H9 (cell line): Measurements from ENCODE around the gene CDHR5. TPM values are rescaled to one million over a fixed set of nuclear protein-coding genes. Genes with fewer than 3 reads are reported as not detected.

Experiments
- DNase-seq: peaks from one replicate; pipeline ENCODE4 v3.0.0-alpha.2; 2017
- H2AFZ ChIP-seq: one replicate; pipeline ENCODE4 v1.6.1; 2013; ENCODE audit warnings: mild to moderate bottlenecking, low read length, control low read depth, moderate library complexity
- H2AK5ac ChIP-seq: 2 replicates; pipeline ENCODE4 v1.6.1; 2013; ENCODE audit warnings: low read length, control low read depth, mixed read lengths; ENCODE audit not compliant: insufficient read length
- H2BK120ac ChIP-seq: one replicate; pipeline ENCODE4 v1.6.1; 2013; ENCODE audit warnings: low read depth, mild to moderate bottlenecking, low read length, control low read depth, inconsistent platforms; ENCODE audit not compliant: poor library complexity, severe bottlenecking
- H2BK12ac ChIP-seq: 2 replicates; pipeline ENCODE4 v1.6.1; 2013; ENCODE audit warnings: low read length, control low read depth, mixed read lengths, low read depth; ENCODE audit not compliant: insufficient read length
- H2BK15ac ChIP-seq: 2 replicates; pipeline ENCODE4 v1.6.1; 2013; ENCODE audit warnings: low read depth, low read length, control low read depth
- H2BK20ac ChIP-seq: one replicate; pipeline ENCODE4 v1.6.1; 2013; ENCODE audit warnings: low read depth, mild to moderate bottlenecking, low read length, control low read depth, inconsistent platforms; ENCODE audit not compliant: poor library complexity, severe bottlenecking
- H2BK5ac ChIP-seq: 2 replicates; pipeline ENCODE4 v1.6.1; 2013; ENCODE audit warnings: low read length, control low read depth, mixed read lengths; ENCODE audit not compliant: insufficient read length
- H3K14ac ChIP-seq: 2 replicates; pipeline ENCODE4 v1.6.1; 2013; ENCODE audit warnings: low read length, control low read depth; ENCODE audit not compliant: insufficient read depth
- H3K18ac ChIP-seq: 2 replicates; pipeline ENCODE4 v1.6.1; 2013; ENCODE audit warnings: low read depth, mild to moderate bottlenecking, mixed read lengths, low read length, control low read depth; ENCODE audit not compliant: insufficient read length
- H3K23ac ChIP-seq: 2 replicates; pipeline ENCODE4 v1.6.1; 2013; ENCODE audit warnings: low read length, control low read depth, mixed read lengths, low read depth; ENCODE audit not compliant: insufficient read length
- H3K23me2 ChIP-seq: 2 replicates; pipeline ENCODE4 v1.6.1; 2013; ENCODE audit warnings: low read depth, mild to moderate bottlenecking, mixed read lengths, low read length, control low read depth; ENCODE audit not compliant: insufficient read length, poor library complexity, severe bottlenecking
- H3K27ac ChIP-seq: 2 replicates; pipeline ENCODE4 v1.5.1; 2013; ENCODE audit warnings: low read length, control low read depth, mixed read lengths, low read depth; ENCODE audit not compliant: insufficient read length
- H3K27me3 ChIP-seq: 2 replicates; pipeline ENCODE4 v1.6.1; 2013; ENCODE audit warnings: low read length, control low read depth, inconsistent platforms; ENCODE audit not compliant: insufficient read depth
- H3K4ac ChIP-seq: 2 replicates; pipeline ENCODE4 v1.6.1; 2013; ENCODE audit warnings: low read depth, mild to moderate bottlenecking, control low read depth, inconsistent platforms, low read length, moderate library complexity
- H3K4me1 ChIP-seq: 2 replicates; pipeline ENCODE4 v1.6.1; 2013; ENCODE audit warnings: low read length, control low read depth, inconsistent platforms; ENCODE audit not compliant: insufficient read depth
- H3K4me2 ChIP-seq: 2 replicates; pipeline ENCODE4 v1.6.1; 2013; ENCODE audit warnings: low read length, control low read depth, mixed read lengths; ENCODE audit not compliant: insufficient read length, insufficient read depth
- H3K56ac ChIP-seq: 2 replicates; pipeline ENCODE4 v1.6.1; 2013; ENCODE audit warnings: low read depth, mild to moderate bottlenecking, mixed read lengths, low read length, control low read depth; ENCODE audit not compliant: insufficient read length
- H3K79me1 ChIP-seq: 2 replicates; pipeline ENCODE4 v1.6.1; 2013; ENCODE audit warnings: low read depth, mild to moderate bottlenecking, moderate library complexity, low read length, control low read depth, inconsistent platforms; ENCODE audit not compliant: insufficient read depth, poor library complexity, severe bottlenecking
- H3K79me2 ChIP-seq: 2 replicates; pipeline ENCODE4 v1.6.1; 2013; ENCODE audit warnings: low read length, control low read depth, inconsistent platforms; ENCODE audit not compliant: insufficient read depth
- H3K9ac ChIP-seq: 2 replicates; pipeline ENCODE4 v1.6.1; 2013; ENCODE audit warnings: low read length, control low read depth, mixed read lengths; ENCODE audit not compliant: insufficient read length; ENCODE audit errors: extremely low read depth
- H3K9me3 ChIP-seq: one replicate; pipeline ENCODE4 v1.6.1; 2013; ENCODE audit warnings: low read depth, low read length, inconsistent platforms; ENCODE audit not compliant: control insufficient read depth
- H3T11ph ChIP-seq: one replicate; pipeline ENCODE4 v1.6.1; 2013; ENCODE audit warnings: mild to moderate bottlenecking, low read length, control low read depth, inconsistent platforms
- H4K20me1 ChIP-seq: one replicate; pipeline ENCODE4 v1.6.1; 2013; ENCODE audit not compliant: control insufficient read depth, insufficient read length, insufficient read depth
- H4K5ac ChIP-seq: 2 replicates; pipeline ENCODE4 v1.6.1; 2013; ENCODE audit warnings: low read depth, mild to moderate bottlenecking, mixed read lengths, low read length, control low read depth; ENCODE audit not compliant: insufficient read length
- H4K8ac ChIP-seq: replicated peaks from 2 replicates; pipeline ENCODE4 v1.6.1; 2013; ENCODE audit warnings: low read length, control low read depth, mixed read lengths, low read depth; ENCODE audit not compliant: insufficient read length
- H4K91ac ChIP-seq: 2 replicates; pipeline ENCODE4 v1.6.1; 2013; ENCODE audit warnings: low read depth, mild to moderate bottlenecking, moderate library complexity, mixed read lengths, low read length, control low read depth; ENCODE audit not compliant: insufficient read length
- H3K27ac Mint-ChIP-seq, 3 experiments: 2 replicates in 2 of 3; 3 replicates in 1 of 3; pipeline ENCODE4 v1.8.0; 2020 to 2021; ENCODE audit warnings: mixed read lengths in 3 of 3, mild to moderate bottlenecking in 1 of 3, moderate library complexity in 1 of 3
- H3K27me3 Mint-ChIP-seq: 2 replicates; pipeline ENCODE4 v1.8.0; 2021; ENCODE audit warnings: low read depth, mild to moderate bottlenecking, moderate library complexity, mixed read lengths
- H3K36me3 Mint-ChIP-seq, 3 experiments: 2 replicates in 2 of 3; 3 replicates in 1 of 3; pipeline ENCODE4 v1.8.0; 2020 to 2021; ENCODE audit warnings: low read depth in 3 of 3, mixed read lengths in 3 of 3; ENCODE audit not compliant: insufficient read depth in 1 of 3
- H3K4me1 Mint-ChIP-seq, 2 experiments: 2 replicates each; pipeline ENCODE4 v1.8.0; 2020; ENCODE audit warnings: mixed read lengths in 2 of 2
- H3K4me3 Mint-ChIP-seq, 2 experiments: 2 replicates in 1 of 2; 3 replicates in 1 of 2; pipeline ENCODE4 v1.8.0; 2020 to 2021; ENCODE audit warnings: mild to moderate bottlenecking in 2 of 2, mixed read lengths in 2 of 2, moderate library complexity in 1 of 2
- H3K9me3 Mint-ChIP-seq, 2 experiments: 2 replicates in 1 of 2; 3 replicates in 1 of 2; pipeline ENCODE4 v1.8.0; 2020; ENCODE audit warnings: mild to moderate bottlenecking in 2 of 2, mixed read lengths in 2 of 2, moderate library complexity in 1 of 2
- CTCF ChIP-seq: fragments of 200-600 bp; sonication (generic); conservative IDR thresholded peaks from 3 replicates; pipeline ENCODE4 v1.8.0; 2021; ENCODE audit warnings: antibody characterized with exemption, mild to moderate bottlenecking
- WGBS: extraction: QIAGEN DNeasy Blood & Tissue Kit; methylation state at CpG from one replicate; pipeline ENCODE4 v1.1.7; 2013; ENCODE audit warnings: missing lambda C conversion rate, low lambda C conversion rate, mixed read lengths; ENCODE audit not compliant: insufficient read length; ENCODE audit errors: extremely low coverage; 5-methylcytosine and 5-hydroxymethylcytosine counted together
- total RNA-seq: library from RNA; stranded (reverse); gene quantifications from 2 replicates; pipeline ENCODE4 v1.2.1, GENCODE V29; 2021

Gene CDHR5
- total RNA-seq, 1 experiment from 2014 or later, result not detected

- peak overlapping the region; percentile 73; the same call in 1 of the 2 replicates for H3K14ac ChIP-seq
- no peak overlapping the region for H2BK5ac ChIP-seq
- no peaks in the 10 kb centered on the region for H3K79me2 ChIP-seq
- Mint-ChIP-seq H3K4me1 (peaks cover 18 to 28% of the 10 kb centered on the region in 2 experiments), H3K27me3 (peaks cover 56% of the 10 kb centered on the region), H3K4me3 (peak overlapping the region; percentile 66 to 80), H3K36me3 (peaks cover 0 to 14% (median 0%) of the 10 kb centered on the region in 3 experiments; a peak in 3 of 7 replicates), H3K27ac (no peak overlapping the region; a peak in 1 of 7 replicates), H3K9me3 (no peaks in the 10 kb centered on the region; a peak in 2 of 5 replicates)
- H3K27ac ChIP-seq, result no peak overlapping the region
- H3K4me1 ChIP-seq, result no peaks in the 10 kb centered on the region; the same call in 1 of the 2 replicates
- H2AK5ac ChIP-seq, result no peak overlapping the region
- H3K27me3 ChIP-seq, result peaks cover 33% of the 10 kb centered on the region
- no peak for DNase-seq
- no peak overlapping the region for H3K9ac ChIP-seq
- H3K79me1 ChIP-seq, result no peaks in the 10 kb centered on the region
- no peak overlapping the region for H2BK120ac ChIP-seq
- H4K91ac ChIP-seq, result no peak overlapping the region
- no peak overlapping the region for H2AFZ ChIP-seq
- no peak for TF ChIP-seq CTCF
- no peak overlapping the region; the same call in 1 of the 2 replicates for H3K4ac ChIP-seq
- H3K23ac ChIP-seq, result no peak overlapping the region
- no peak overlapping the region for H2BK12ac ChIP-seq
- peak overlapping the region; percentile 33 for H3K4me2 ChIP-seq
- no peak overlapping the region for H4K5ac ChIP-seq
- H3K9me3 ChIP-seq, result no peaks in the 10 kb centered on the region
- no peak overlapping the region for H2BK20ac ChIP-seq
- peaks cover 19% of the 10 kb centered on the region for H3K23me2 ChIP-seq
- H4K20me1 ChIP-seq, result no peaks in the 10 kb centered on the region
- H3T11ph ChIP-seq, result no peak overlapping the region
- H4K8ac ChIP-seq, result no peak overlapping the region
- peak overlapping the region; percentile 39 for H3K18ac ChIP-seq
- H2BK15ac ChIP-seq, result no peak overlapping the region
- WGBS, result no CpG with 5 or more reads among the region's 55 CpGs
- no peak overlapping the region for H3K56ac ChIP-seq
Observed at GRCh38 chr11:637593-638521, 13.1 kb upstream of the CDHR5 start.
